Natural killer cell treated with Interleukin-12 subunit alpha and Interleukin-12 subunit beta and Interleukin-15 and Interleukin-18, amount 100 ng/mL, for 72 hours (primary cell): ENCODE measurements around the gene CPLX3. TPM values are rescaled to one million over a fixed set of nuclear protein-coding genes. Genes with fewer than 3 reads are reported as not detected.

Experiments used
- ATAC-seq, 2 donors: fragments of 150-1000 bp; cut with Tn5 transposase in 1 of 2; sonication (Bioruptor Pico), chemical (Tn5 transposase) in 1 of 2; 2 replicates each; pipeline ENCODE4 v1.10.0; 2021
- DNase-seq: peaks from one replicate; pipeline ENCODE4 v3.0.0; 2022; ENCODE audit warnings: low spot score
- H3K27ac Mint-ChIP-seq, 2 donors: 1 replicate in 1 of 2; 2 replicates in 1 of 2; pipeline ENCODE4 v1.8.0; 2022; ENCODE audit warnings: mixed read lengths in 2 of 2, mild to moderate bottlenecking in 1 of 2, moderate library complexity in 1 of 2
- H3K27me3 Mint-ChIP-seq, 2 donors: 1 replicate in 1 of 2; 2 replicates in 1 of 2; pipeline ENCODE4 v1.8.0; 2022; ENCODE audit warnings: mixed read lengths in 2 of 2
- H3K36me3 Mint-ChIP-seq: one replicate; pipeline ENCODE4 v1.8.0; 2022; ENCODE audit warnings: mixed read lengths
- H3K4me1 Mint-ChIP-seq, 2 donors: 1 replicate in 1 of 2; 2 replicates in 1 of 2; pipeline ENCODE4 v1.8.0; 2022; ENCODE audit warnings: low read depth in 2 of 2, mixed read lengths in 2 of 2, mild to moderate bottlenecking in 1 of 2
- H3K4me3 Mint-ChIP-seq: one replicate; pipeline ENCODE4 v1.8.0; 2022; ENCODE audit warnings: mixed read lengths
- H3K9me3 Mint-ChIP-seq: 2 replicates; pipeline ENCODE4 v1.8.0; 2022; ENCODE audit warnings: mixed read lengths
- total RNA-seq, 2 donors: library from RNA; stranded (reverse); gene quantifications; one replicate each; pipeline ENCODE4 v1.2.3, GENCODE V29; 2022

The CPLX3 gene
- total RNA-seq, 2 donors from 2014 or later, result 0.43 to 1.7 TPM

GRCh38 chr15:74878273-74878672, 51.8 kb downstream of the CPLX3 start:
- H3K27me3 Mint-ChIP-seq, result no peaks in the 10 kb centered on the region
- H3K4me1 Mint-ChIP-seq, result peaks cover 3 to 5% of the 10 kb centered on the region in 2 donors
- no peak overlapping the region for H3K27ac Mint-ChIP-seq
- ATAC-seq (no peak), DNase-seq (no peak)
- H3K36me3 Mint-ChIP-seq, result no peaks in the 10 kb centered on the region
- H3K4me3 Mint-ChIP-seq, result no peak overlapping the region
- no peaks in the 10 kb centered on the region for H3K9me3 Mint-ChIP-seq

Other genes starting within 250 kb of the CPLX3 start
- 100 to 1,000 TPM; 148 TPM for gene CLK3, start 210.8 kb upstream of the CPLX3 start, total RNA-seq
- gene EDC3, start 130.6 kb upstream of the CPLX3 start, total RNA-seq, result 10 to 100 TPM; 69.4 to 73.0 TPM
- gene CYP1A1, start 101.1 kb upstream of the CPLX3 start, total RNA-seq, result 1 to 10 TPM; 3.2 to 4.6 TPM
- gene CYP1A2, start 77.8 kb upstream of the CPLX3 start, total RNA-seq, result not detected
- 100 to 1,000 TPM; 323 TPM for gene CSK, start 44.5 kb upstream of the CPLX3 start, total RNA-seq
- gene LMAN1L, start 13.8 kb upstream of the CPLX3 start, total RNA-seq, result 1 to 10 TPM; 3.4 to 4.9 TPM
- 10 to 100 TPM; 39.1 to 74.7 TPM for gene ULK3, start 16.5 kb downstream of the CPLX3 start, total RNA-seq
- gene SCAMP2, start 46.7 kb downstream of the CPLX3 start, total RNA-seq, result 100 to 1,000 TPM; 109 to 111 TPM
- 10 to 100 TPM; 43.6 to 46.8 TPM for gene MPI, start 63.4 kb downstream of the CPLX3 start, total RNA-seq
- gene FAM219B, start 80.2 kb downstream of the CPLX3 start, total RNA-seq, result 10 to 100 TPM; 49.6 to 74.3 TPM
- 100 to 1,000 TPM; 221 to 229 TPM for gene COX5A, start 111.4 kb downstream of the CPLX3 start, total RNA-seq
- gene RPP25, start 130.1 kb downstream of the CPLX3 start, total RNA-seq, result 1 to 10 TPM; 1.5 to 3.6 TPM
- 1 to 10 TPM in 1 of 2 donors, under 1 TPM in 1; 0.40 to 2.7 TPM for gene SCAMP5, start 168.9 kb downstream of the CPLX3 start, total RNA-seq
- gene PPCDC, start 197.0 kb downstream of the CPLX3 start, total RNA-seq, result 10 to 100 TPM; 27.0 to 42.0 TPM